ENCODE measurements around the gene BAIAP2L2.

BAIAP2L2 gene

DNA sequence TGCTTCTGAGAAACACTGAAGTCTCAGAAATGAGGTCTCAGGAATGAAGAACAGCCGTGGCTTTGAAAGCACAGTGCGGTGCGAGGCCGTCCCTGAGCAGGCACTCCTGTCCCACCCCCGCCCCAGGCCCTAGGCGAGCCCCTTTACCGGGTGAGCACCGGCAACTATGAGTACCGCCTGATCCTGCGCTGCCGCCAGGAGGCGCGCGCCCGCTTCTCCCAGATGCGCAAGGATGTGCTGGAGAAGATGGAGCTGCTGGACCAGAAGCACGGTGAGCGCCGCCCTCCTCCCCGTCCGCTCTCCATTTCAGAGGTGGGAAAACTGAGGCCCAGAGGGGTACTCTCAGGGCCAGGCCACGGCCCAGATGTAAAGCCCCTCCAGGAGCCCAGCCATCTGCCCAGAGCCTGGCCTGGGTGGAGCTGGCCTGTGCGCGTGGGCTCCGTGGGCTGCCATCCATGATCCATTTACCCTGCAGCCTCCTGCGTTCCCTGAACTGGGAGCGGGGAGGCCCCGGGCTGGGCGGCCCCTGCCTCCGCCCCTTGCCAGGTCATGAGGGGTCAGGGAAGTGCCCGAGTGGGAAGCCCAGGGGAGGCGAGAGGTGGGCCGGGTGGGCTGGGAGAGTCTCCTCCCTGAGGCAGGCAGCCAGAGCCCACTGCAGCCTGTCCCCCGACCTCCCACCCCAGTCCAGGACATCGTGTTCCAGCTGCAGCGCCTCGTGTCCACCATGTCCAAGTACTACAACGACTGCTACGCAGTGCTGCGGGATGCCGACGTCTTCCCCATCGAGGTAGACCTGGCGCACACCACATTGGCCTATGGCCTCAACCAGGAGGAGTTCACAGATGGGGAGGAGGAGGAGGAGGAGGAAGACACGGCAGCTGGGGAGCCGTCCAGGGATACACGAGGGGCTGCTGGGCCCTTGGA is 36.0 kb downstream of the BAIAP2L2 start:
- TF ChIP-seq, protein P1, sequence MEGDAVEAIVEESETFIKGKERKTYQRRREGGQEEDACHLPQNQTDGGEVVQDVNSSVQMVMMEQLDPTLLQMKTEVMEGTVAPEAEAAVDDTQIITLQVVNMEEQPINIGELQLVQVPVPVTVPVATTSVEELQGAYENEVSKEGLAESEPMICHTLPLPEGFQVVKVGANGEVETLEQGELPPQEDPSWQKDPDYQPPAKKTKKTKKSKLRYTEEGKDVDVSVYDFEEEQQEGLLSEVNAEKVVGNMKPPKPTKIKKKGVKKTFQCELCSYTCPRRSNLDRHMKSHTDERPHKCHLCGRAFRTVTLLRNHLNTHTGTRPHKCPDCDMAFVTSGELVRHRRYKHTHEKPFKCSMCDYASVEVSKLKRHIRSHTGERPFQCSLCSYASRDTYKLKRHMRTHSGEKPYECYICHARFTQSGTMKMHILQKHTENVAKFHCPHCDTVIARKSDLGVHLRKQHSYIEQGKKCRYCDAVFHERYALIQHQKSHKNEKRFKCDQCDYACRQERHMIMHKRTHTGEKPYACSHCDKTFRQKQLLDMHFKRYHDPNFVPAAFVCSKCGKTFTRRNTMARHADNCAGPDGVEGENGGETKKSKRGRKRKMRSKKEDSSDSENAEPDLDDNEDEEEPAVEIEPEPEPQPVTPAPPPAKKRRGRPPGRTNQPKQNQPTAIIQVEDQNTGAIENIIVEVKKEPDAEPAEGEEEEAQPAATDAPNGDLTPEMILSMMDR (IDR thresholded peaks at IDR 0.05; ENCODE audit: low read depth, low read length), result peak; percentile 81
- H3K4me3 ChIP-seq (ENCODE audit: low read depth, low read length), result no peak overlapping the region

GRCh38 chr22:38073150-38074130 is 37.0 kb downstream of the BAIAP2L2 start:
- TF ChIP-seq, protein P1 (IDR thresholded peaks at IDR 0.05; ENCODE audit: low read depth, low read length), result no peak
- H3K4me3 ChIP-seq (ENCODE audit: low read depth, low read length), result no peak overlapping the region

- TF ChIP-seq, protein P1 (IDR thresholded peaks at IDR 0.05; ENCODE audit: low read depth, low read length), result no peak
- no peak overlapping the region for H3K4me3 ChIP-seq (ENCODE audit: low read depth, low read length)
These were observed 37.9 kb downstream of the BAIAP2L2 start for GRCh38 chr22:38072322-38073149.

DNA sequence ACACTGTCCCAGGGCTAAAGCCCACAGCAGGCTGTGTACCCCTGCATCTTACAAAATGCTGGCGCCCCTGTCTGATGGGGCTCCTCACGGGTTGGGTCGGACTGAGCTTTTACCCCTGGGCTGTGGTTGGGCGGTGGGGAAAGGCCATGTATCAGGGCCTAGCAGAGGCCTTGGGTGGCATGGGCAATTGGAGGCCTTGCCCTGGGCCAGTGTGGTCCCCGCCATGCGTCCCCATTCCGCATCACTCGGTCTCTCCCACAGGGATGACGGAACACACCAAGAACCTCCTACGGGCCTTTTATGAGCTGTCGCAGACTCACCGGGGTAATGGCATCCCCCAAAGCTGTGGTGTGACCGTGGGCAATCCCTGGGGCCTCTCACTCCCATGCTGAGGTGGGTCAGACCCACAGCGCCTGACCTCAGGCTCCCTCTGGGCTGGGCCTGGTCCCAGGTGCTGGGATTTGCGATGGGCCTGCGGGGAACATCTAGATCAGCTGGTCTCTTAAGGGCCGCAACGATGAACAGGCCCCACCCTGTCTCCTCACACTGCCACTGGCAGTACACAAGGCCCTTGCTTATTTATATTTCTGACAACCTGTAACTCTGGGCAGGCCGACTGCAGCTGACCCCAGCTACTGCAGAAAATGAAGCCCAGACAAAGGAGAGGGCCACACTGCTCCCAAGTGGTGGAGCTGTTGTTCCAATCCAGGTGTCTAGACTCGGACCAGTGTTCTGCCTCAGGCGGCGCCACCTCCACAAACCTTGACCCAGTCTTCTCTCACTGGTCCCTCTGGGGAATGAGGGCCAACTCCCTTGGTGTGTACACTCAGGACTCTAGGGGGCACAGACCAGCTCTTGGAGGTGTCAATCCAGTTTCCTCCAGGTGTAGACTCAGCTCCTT is 38.8 kb downstream of the BAIAP2L2 start:
- TF ChIP-seq, protein P1 (IDR thresholded peaks at IDR 0.05; ENCODE audit: low read depth, low read length), result no peak
- no peak overlapping the region for H3K4me3 ChIP-seq (ENCODE audit: low read depth, low read length)

DNA sequence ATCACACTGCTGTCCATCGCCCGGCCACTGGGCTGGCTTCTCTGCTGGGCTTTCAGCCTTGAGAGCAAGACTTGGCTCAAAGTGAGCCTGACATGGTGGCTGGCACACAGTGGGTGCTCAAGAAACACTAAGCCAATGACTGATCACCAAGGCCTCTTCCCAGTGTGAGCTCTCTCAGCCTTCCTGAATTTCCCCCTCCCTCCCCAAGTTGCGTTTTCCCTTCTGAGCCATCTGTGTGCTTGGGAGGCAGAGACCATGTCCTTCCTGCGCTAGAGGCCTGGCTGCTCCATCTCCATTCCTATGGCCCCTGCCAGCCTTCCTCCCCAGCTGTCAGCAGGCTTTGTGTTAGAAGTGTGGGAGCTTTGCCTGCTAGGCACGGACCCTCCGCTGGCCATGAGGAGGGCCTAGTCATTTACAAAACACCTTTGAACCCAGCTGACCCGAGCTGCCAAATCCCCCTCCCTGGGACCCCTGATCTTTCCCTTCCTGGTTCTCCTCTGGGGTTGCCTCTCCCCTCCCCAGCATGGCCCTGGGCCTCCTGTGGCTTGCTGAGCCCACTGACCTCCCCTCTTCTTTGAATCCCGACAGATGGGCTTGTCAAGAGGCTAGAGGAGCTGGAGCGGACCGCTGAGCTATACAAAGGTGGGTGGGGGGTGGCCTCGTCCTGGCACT is 40.1 kb downstream of the BAIAP2L2 start:
- no peak overlapping the region for H3K4me3 ChIP-seq (ENCODE audit: low read depth, low read length)
- TF ChIP-seq, protein P1 (IDR thresholded peaks at IDR 0.05; ENCODE audit: low read depth, low read length), result no peak

Data from WI38 (cell line).